Right kidney (tissue), 1 donor: ENCODE data around the gene SYTL1.
A peak's percentile ranks its signal among the peaks of the same experiment; 100 is the strongest.

Experiments
- DNase-seq: peaks from one replicate; pipeline ENCODE4 v3.0.0-alpha.2; 2016

The SYTL1 gene

DNA sequence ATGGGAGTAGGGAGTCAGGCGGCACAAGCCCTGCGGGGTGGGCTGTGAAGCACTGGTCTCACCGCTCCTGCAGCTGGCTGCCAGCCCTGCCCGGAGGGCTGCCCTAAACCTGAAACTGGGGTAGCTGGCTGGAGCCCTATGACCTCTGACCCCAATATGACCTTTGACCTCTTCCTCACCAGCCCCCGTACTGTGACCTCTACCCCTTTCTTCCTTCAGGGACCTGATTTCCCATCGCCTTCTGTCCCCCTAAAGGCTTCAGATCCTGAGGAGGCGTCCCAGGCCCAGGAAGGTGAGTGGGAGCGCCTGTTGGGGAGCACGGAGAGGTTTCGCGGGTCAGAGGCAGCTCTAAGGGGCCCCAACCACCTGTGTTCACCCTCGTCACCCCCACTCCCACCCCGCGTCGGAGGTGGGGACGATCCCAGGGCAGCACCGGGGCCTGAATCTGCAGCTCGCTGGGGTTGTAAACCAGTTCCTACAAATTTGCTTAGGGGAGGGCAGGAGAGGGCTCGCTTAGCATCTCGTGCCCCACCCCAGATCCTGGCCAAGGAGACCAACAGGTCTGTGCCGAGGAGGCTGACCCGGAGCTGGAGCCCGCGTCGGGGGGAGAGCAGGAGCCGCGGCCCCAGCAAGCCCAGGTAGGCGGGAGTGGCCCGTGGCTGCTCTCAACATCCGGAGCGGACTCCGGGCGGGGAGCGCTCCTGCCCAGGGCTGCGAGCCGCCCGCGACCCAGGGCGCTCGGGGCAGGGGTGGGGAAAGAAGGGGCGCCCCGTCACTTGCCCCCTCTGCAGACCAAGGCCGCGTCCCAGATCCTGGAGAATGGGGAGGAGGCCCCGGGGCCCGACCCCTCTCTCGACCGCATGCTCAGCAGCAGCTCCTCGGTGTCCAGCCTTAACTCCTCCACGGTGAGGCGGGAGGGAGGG, 7.3 kb downstream of the SYTL1 start:
- DNase-seq = peak; percentile 89

- peak; percentile 79 for DNase-seq
Observed at GRCh38 chr1:27349784-27350662, 8.2 kb downstream of the SYTL1 start.

DNA sequence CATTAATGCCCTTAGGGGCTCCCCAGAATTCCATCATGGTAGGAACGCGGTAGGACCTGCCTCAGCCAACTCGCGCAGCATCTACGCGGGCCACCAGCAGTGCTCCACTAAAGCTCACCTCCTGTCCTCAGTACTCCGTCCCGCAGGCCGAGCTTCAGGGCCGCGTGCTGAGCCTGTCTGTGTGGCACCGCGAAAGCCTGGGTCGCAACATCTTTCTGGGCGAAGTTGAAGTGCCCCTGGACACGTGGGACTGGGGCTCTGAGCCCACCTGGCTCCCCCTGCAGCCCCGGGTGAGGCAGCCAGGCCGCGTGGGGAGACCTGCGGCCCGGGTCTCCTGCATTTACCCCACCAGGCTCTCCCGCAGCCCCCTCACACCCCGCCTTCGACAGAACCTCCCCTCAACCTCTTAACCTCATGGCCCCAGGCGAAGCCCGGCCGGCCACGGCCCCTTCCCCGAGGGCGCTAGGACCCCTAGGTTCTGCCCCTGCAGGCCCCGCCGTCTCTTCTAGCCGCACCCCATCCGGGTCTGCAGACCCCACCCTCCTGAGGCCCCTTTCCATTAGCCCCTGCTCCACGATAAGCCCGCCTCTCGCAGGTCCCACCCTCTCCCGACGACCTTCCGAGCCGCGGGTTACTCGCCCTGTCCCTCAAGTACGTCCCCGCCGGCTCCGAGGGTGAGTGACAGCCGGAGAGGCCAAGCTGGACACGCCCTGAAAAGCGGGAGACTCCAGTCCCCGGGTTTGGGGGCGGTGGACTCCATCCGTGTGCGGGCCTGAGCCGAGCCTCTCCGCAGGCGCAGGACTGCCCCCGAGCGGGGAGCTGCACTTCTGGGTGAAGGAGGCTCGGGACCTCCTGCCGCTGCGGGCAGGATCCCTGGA, 9.1 kb downstream of the SYTL1 start:
- DNase-seq = no peak

- DNase-seq = peak; percentile 72
Observed at GRCh38 chr1:27351541-27352107, 9.8 kb downstream of the SYTL1 start.

GRCh38 chr1:27353166-27353565, 11.3 kb downstream of the SYTL1 start:
- DNase-seq = no peak

GRCh38 chr1:27353629-27354028, 11.8 kb downstream of the SYTL1 start:
- DNase-seq = no peak

DNA sequence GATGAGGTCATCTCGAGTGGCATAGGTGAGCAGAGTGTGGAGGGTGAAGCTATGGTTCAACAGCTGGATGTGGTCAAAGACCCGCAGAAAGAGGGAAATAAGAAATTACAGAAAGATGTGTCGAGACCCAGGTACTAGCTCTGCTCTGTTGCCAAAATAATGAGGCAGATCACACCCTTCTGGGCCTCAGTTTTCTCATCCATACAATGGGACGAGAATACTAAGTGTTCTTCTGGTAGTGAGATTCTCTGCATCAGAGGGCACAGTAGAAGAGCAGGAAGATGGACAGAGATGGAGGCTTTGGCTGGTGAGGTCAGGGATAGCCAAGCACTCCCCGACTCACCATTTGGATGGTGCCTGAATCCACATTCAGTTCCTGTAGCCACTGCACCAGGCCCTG, 13.9 kb downstream of the SYTL1 start:
- DNase-seq = no peak

DNA sequence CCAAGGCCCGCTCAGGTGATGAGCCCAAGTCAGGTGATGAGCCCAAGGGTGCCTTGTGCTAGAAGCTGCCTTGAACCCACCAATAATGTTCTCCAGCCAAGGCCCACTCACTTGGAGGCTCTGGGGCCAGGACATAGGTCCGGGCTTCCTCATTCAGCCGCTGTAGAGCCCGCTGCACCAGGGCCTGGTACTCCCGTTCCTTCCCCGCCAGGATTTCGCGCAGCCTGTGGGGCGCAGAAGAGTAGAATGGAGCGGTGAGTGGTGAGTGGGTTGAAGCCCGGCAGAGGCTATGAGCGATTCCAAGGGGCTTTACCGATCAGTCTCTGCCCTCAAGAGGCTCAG, 14.4 kb downstream of the SYTL1 start:
- no peak for DNase-seq

GRCh38 chr1:27356619-27357280, 14.9 kb downstream of the SYTL1 start:
- DNase-seq = no peak

DNA sequence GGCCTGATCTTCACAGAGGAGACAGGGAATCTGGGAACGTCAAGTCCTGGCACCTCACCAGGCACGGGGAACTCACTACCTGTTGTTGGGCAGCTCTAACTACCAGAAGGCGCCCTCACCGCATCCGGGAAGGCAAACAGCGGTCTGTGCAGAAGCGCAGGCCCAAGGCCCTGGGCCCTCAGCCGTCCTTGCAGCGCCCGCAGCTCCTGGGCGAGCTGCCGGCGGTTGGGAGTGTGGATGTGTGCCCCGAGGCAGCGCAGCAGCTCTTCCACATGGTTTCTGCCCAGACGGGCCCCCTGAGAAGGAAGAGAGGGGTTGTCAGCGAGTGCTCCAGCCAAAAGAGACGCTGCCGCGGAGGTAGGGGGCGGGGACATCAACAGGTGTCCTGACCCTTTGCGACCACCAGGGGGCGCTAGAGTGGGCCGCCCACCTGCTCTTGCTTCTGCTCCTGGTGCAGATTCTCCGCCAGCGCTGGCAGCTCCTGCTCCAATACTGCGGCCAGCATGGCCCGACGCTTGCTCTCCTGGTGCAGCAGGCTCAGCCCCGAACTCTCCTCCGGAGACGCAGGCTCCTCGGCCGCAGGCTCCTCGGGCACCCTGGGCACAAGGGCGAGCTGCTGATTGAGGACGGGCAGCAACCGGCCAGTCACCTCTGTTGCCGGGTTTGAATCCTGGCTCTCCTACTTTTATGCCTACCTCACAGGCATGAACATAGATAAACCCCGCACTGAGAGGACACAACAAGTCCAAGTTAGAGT, 15.6 kb downstream of the SYTL1 start:
- peak; percentile 82 for DNase-seq

DNA sequence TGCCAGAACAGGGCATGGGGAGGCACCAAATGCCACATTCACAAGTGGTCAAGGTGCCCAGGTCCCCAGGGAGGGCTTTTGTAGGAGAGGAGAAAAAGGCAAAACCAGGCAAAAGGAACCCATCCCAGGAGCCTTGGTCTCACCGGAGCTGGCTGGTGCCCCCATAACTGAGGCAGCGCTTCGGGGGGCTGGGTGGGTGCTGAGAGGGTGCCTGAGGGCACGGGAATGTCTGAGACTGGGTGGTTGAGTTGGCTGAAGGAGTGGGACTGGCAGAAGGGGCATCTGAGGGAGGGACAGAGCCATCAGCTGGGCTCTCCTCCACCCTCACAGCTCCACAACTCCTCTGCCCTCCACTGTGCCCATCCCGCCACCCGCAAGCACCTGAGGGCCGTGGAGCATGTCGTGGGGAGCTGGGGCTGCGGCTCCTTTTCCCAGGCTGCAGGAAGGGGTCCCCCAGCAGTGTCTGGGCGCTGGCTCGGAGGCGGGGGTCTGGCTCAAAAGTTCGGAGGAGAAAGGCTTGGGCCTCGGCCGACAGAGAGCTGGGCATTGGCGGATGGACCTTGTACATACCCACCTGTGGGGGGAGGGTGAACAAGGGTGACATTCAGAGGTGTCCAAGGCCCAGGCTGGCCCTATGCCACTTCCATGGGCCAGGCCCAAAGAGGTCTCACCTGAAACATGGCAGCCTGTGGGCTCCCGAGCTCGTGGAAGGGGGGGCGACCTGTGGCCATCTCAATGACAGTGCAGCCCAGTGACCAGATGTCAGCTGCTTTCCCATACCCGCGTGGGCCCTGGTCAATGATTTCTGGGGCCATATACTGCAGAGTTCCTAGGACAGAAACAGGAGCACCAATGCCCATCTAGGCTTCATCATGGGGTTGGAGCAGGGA, 16.5 kb downstream of the SYTL1 start:
- DNase-seq = no peak

- no peak for DNase-seq
Observed at GRCh38 chr1:27358928-27359313, 17.1 kb downstream of the SYTL1 start.

GRCh38 chr1:27359822-27360158, 18.0 kb downstream of the SYTL1 start:
- no peak for DNase-seq

DNA sequence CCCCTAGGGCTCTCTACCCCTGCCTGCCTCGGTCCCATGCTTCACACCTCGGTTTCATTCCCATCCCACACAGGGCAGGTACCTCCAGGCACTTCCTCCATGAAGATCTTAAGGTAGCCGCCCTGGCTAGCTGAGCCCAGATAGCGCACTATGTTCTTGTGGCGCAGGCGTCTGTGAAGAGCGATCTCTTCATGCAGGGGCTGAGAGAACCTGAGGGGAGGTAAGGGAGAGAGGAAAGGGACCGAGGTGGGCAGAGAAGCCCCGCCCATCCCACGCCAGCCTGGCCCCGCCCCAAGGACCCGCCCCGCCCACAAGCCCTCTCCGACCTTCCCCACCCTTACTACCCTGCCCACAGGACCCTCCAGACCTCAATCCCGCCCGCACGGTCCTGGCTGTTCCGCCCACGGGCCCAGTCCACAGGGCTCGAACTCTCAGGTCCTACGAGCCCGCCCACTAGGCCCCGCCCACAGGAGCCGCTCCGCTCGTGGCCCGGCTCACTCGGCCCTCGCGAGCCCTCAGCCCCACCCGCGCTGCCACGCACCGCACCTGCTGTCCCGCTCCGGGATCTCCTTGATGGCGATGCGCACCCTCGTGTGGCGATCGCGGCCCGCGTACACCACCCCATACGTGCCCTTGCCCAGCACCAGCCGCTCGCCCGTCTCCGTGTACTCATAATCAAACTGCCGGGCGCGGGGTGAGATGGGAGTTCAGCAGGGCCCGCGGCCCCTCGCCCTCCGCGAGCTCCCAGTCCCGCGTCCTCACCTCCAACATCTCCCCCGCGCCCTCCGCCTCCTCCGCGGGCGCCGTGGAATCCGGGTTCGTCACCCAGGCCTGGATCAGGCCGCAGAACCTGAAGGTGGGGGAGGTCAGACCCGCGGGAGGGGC, 18.6 kb downstream of the SYTL1 start:
- no peak for DNase-seq

DNA sequence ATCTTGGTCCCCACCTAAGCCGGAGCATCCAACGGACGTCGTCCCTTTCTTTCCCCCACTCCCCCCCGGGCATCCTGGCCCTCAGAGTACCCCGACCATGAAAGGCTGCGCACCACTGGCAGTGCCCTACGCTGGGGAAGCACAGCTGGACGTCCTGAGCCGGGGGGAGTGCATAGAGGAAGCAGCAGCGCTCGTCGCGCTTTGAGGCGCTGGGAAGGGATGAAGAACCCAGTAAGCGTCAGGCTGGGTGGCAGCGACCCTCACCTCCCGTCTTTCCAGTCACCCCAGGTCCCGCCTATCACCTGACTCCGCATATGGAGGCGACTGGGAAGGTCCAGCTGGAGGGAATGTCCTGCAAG, 19.2 kb downstream of the SYTL1 start:
- no peak for DNase-seq

GRCh38 chr1:27361553-27361952, 19.7 kb downstream of the SYTL1 start:
- no peak for DNase-seq

- DNase-seq = no peak
Observed at GRCh38 chr1:27363766-27364695, 22.2 kb downstream of the SYTL1 start.
